GM20431 (cell line): ENCODE measurements around the gene PRICKLE3.
"Not testable (repeated sequence)": the region's sequence is repeated elsewhere in the genome, so short reads cannot be mapped to it uniquely, and the experiment has no call there.

Source experiments
- in situ Hi-C: fragments of 300-500 bp; cut with MseI, MboI; formaldehyde crosslinking; loops from one replicate; pipeline ENCODE4 v1.15.0; 2020; ENCODE audit warnings: low sequenced_read_pairs; ENCODE audit not compliant: unreplicated experiment

Gene PRICKLE3

GRCh38 chrX:49163555-49164419 is 22.4 kb downstream of the PRICKLE3 start:
- in situ Hi-C loops = no loop called here

- in situ Hi-C loops = no loop called here
Observed at GRCh38 chrX:49162620-49163019, 23.6 kb downstream of the PRICKLE3 start, which contains the start of gene MAGIX. Gene MAGIX, plus strand, starts transcription at chrX:49162758. Its CDS starts 132 bp downstream, at chrX:49162890.

- in situ Hi-C loops = no loop called here
Observed at GRCh38 chrX:49161632-49162031, 24.5 kb downstream of the PRICKLE3 start.

GRCh38 chrX:49160908-49161307 is 25.3 kb downstream of the PRICKLE3 start:
- in situ Hi-C loops = no loop called here

GRCh38 chrX:49157194-49157593 is 29.0 kb downstream of the PRICKLE3 start:
- in situ Hi-C loops = no loop called here

GRCh38 chrX:49155900-49156837 is 30.0 kb downstream of the PRICKLE3 start:
- in situ Hi-C loops = no loop called here

GRCh38 chrX:49155243-49155899 is 30.8 kb downstream of the PRICKLE3 start:
- in situ Hi-C loops = no loop called here

GRCh38 chrX:49153467-49153866 is 32.7 kb downstream of the PRICKLE3 start:
- in situ Hi-C loops = no loop called here

- in situ Hi-C loops = not testable (repeated sequence)
Observed at GRCh38 chrX:49149291-49149690, 36.9 kb downstream of the PRICKLE3 start.

GRCh38 chrX:49148390-49149100 is 37.6 kb downstream of the PRICKLE3 start:
- in situ Hi-C loops = not testable (repeated sequence)

GRCh38 chrX:49147936-49148335 is 38.2 kb downstream of the PRICKLE3 start:
- in situ Hi-C loops = no loop called here

- in situ Hi-C loops = no loop called here
Observed at GRCh38 chrX:49147282-49147681, 38.9 kb downstream of the PRICKLE3 start.

GRCh38 chrX:49143154-49143553 is 43.0 kb downstream of the PRICKLE3 start:
- in situ Hi-C loops = not testable (repeated sequence)

GRCh38 chrX:49142264-49142663 is 43.9 kb downstream of the PRICKLE3 start:
- in situ Hi-C loops = not testable (repeated sequence)

- in situ Hi-C loops = no loop called here
Observed at GRCh38 chrX:49139713-49140112, 46.5 kb downstream of the PRICKLE3 start.

- in situ Hi-C loops = no loop called here
Observed at GRCh38 chrX:49137492-49137891, 48.7 kb downstream of the PRICKLE3 start.

- in situ Hi-C loops = no loop called here
Observed at GRCh38 chrX:49133759-49134158, 52.4 kb downstream of the PRICKLE3 start.

- in situ Hi-C loops = not testable (repeated sequence)
Observed at GRCh38 chrX:49132275-49132674, 53.9 kb downstream of the PRICKLE3 start.

- in situ Hi-C loops = no loop called here
Observed at GRCh38 chrX:49129427-49129826, 56.7 kb downstream of the PRICKLE3 start.
